ENCODE data around the gene TMED8.

Gene TMED8

DNA sequence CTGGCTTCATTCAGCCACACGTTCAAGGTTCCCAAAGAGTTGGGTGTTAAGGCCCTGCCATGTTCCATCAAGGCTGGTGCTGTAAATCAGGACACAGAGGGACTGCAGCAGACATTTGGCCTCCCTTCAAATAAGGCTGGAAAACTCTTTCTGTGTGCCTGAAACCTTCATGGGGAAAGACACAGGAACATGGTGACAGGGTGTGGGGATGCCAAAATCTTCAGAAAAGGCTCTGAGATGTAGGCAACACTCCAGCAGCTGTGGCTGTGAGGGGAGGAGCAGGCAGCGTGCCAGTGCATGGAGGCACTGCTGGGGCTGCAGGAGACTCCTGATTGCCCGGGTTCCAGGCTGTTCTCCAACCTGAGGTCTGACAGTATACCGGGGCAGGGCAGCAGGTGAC lies 71.2 kb downstream of the TMED8 start:
- H3K27ac ChIP-seq, result no peak overlapping the region
- TF ChIP-seq, protein P1, sequence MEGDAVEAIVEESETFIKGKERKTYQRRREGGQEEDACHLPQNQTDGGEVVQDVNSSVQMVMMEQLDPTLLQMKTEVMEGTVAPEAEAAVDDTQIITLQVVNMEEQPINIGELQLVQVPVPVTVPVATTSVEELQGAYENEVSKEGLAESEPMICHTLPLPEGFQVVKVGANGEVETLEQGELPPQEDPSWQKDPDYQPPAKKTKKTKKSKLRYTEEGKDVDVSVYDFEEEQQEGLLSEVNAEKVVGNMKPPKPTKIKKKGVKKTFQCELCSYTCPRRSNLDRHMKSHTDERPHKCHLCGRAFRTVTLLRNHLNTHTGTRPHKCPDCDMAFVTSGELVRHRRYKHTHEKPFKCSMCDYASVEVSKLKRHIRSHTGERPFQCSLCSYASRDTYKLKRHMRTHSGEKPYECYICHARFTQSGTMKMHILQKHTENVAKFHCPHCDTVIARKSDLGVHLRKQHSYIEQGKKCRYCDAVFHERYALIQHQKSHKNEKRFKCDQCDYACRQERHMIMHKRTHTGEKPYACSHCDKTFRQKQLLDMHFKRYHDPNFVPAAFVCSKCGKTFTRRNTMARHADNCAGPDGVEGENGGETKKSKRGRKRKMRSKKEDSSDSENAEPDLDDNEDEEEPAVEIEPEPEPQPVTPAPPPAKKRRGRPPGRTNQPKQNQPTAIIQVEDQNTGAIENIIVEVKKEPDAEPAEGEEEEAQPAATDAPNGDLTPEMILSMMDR (conservative IDR thresholded peaks at IDR 0.05), result no peak

DNA sequence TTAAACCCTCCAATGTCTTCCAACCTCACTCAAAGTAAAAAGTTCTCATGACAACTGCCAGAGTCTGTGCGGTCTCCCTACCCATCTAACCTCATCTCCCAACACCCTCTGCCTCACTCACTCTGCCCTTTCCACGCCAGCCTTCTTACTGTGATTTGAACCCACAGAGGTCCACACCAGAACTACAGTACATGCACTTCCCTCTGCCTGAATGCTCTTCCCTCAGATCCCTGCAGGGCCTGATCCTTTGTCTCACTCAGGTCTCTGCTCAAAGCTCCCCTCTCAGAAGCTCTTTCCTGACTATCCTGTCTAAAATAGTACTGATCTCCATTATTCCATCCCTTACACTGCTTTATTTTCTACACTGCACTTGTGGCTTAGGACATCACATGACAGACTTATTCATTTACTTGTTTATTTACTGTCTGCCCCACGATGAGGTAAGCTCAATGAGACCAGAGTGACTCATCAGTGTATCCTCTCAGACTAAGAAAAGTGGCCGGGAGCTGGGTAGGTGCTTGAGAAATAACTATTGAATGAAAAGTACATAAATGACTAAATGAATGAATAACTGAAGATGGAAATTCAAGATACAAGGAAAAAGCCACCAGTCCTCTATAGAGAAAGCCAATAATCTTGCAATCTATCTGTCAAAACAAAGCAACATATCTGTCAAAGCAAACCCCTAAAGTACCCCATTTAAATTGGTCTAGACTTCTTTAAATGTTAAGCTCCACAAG lies 73.3 kb downstream of the TMED8 start:
- H3K27ac ChIP-seq, result no peak overlapping the region
- TF ChIP-seq, protein P1 (conservative IDR thresholded peaks at IDR 0.05), result no peak

DNA sequence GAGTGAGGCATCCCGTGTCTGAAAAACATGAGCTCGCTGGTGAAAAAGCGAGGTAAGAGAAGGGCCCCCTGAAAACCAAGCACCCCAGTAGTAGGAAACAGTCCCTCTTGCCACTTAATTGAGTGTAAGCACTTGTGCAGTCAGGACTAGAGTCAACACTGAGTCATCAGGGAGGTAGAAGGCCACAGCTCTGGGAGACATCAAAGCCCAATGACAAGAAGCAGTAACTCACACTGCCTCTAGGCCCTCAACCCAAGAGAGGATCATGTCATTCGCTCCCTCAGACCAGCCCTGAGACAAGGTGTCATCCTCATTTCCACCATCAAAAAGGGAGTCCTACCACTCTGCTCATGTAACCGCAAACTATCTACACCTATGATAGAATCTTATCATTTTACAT lies 74.0 kb downstream of the TMED8 start:
- no peak overlapping the region for H3K27ac ChIP-seq
- TF ChIP-seq, protein P1 (conservative IDR thresholded peaks at IDR 0.05), result no peak

DNA sequence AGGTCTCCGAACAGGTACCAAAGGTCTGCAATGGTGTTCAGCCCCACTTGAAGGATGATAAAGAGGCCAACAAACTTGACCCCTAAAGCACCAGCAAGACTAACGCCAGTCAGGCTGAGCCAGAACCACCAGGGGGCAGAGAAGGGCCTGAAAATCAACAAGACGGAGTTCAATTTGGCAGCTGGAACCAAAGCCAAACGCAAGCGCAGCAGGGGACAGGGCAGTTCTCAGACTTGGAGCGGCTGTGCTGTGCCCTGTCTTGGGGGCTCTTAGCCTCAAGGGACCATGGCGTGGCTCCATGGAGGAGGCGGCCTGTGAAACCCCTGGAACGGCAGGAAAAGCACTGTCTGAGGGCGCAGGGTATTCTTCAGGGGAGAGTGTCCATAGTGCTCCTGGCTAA lies 75.8 kb downstream of the TMED8 start:
- TF ChIP-seq, protein P1 (conservative IDR thresholded peaks at IDR 0.05), result peak; percentile 86
- no peak overlapping the region for H3K27ac ChIP-seq

DNA sequence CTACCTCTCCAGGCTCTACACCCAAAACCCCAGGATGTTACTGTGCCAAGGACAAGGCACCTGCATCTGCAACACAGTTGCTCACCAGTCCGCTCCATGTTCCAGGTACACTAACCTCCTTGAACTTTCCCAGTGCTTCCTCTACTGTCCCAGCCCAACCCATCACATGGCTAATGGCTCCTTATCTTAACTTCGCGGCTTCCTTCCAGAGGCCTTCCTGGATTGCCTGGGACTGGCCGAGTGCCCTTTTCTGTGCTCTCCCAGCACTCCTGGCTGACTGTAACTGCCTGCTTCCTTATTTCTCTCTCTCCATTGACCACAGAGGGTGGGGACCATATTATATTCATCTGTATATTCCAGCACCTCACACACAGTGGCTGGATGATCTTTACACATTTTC lies 77.1 kb downstream of the TMED8 start:
- no peak overlapping the region for H3K27ac ChIP-seq
- TF ChIP-seq, protein P1 (conservative IDR thresholded peaks at IDR 0.05), result no peak

DNA sequence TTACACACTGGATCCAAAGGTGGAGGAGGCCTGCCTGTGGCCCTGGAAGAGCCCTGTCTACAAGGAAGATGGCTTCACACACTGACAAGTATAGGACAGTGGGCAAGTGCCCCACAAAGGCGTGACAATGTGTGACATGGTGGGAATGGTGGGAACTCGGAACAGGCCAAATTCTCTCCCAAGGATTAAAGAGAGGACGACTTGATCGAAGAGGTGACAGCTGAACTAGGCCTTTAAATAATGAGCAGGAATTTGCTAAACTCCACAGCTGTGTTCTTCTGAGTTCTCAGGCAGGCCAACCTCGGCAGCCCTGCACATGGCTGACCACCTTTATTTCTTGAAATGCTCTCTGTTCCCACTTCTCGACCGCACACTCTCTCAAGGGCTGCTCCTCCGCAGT lies 80.0 kb downstream of the TMED8 start:
- no peak overlapping the region for H3K27ac ChIP-seq
- TF ChIP-seq, protein P1 (conservative IDR thresholded peaks at IDR 0.05), result no peak

DNA sequence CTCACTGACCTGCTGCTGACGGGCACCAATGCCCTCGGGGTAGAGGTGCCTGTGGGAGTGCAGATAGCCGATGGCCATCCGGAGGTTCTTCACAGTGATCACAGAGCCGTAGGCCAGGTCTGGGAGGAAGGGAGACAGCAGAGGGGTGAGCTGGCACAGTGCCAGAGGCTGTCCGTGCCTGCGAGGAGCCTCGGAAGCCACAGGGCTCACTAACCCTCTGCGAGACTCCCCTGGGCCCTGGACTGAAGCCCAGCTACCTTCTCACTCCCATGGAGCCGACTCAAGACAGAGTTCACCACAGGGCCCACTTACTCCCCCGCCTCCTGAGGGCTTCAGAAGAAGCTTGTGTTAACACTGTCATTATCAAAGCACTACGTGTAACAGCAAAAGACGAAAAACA lies 80.7 kb downstream of the TMED8 start:
- no peak overlapping the region for H3K27ac ChIP-seq
- TF ChIP-seq, protein P1 (conservative IDR thresholded peaks at IDR 0.05), result no peak

All from VCaP (cell line).